ENCODE results near the gene TRPM5.

DNA sequence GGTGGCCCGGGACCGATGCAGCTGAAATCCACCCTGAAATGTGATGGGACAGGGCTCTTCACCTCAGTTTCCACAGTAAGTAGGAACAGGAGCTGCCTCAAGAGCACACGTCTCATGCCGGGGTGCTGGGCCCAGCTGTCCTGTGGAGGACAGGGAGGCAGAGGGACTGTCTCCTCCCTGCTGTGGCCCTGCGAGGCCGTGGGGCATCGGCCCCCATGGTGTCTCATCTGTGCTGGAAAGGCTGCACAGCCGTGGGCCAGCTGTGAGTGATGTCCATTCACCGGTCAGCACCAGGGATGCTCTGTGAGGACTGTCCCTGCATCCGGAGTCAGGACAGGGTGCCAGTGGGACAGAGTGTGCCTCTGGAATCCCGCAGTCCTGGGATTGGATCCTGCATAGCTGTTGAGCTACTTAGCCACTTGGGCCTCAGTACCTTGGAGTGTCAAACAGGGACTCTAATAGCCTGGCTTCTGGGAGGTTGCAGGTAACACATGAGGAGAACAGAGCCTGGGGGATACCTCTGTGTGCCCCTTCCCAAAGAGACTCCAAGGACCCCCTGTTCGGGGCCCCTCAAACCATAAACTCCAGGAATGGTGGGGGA is 16.5 kb downstream of the TRPM5 start:
- TF ChIP-seq, protein P1, sequence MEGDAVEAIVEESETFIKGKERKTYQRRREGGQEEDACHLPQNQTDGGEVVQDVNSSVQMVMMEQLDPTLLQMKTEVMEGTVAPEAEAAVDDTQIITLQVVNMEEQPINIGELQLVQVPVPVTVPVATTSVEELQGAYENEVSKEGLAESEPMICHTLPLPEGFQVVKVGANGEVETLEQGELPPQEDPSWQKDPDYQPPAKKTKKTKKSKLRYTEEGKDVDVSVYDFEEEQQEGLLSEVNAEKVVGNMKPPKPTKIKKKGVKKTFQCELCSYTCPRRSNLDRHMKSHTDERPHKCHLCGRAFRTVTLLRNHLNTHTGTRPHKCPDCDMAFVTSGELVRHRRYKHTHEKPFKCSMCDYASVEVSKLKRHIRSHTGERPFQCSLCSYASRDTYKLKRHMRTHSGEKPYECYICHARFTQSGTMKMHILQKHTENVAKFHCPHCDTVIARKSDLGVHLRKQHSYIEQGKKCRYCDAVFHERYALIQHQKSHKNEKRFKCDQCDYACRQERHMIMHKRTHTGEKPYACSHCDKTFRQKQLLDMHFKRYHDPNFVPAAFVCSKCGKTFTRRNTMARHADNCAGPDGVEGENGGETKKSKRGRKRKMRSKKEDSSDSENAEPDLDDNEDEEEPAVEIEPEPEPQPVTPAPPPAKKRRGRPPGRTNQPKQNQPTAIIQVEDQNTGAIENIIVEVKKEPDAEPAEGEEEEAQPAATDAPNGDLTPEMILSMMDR (IDR thresholded peaks at IDR 0.05) = no peak
- TF ChIP-seq POLR2A (IDR thresholded peaks at IDR 0.05) = no peak
